Placental epithelial cell (primary cell): Measurements from ENCODE around the gene ZNF653. TPM values are rescaled to one million over a fixed set of nuclear protein-coding genes. Genes with fewer than 3 reads are reported as not detected.

Source experiments
- small RNA-seq: library from RNA; depleted of rRNA; stranded (forward); fragments of <200 nt; gene quantifications from one replicate; pipeline ENCODE3, GENCODE V24; 2012
- total RNA-seq: library from RNA; depleted of rRNA; stranded (reverse); fragments of >200 nt; gene quantifications from 2 replicates; pipeline ENCODE4 v1.2.3, GENCODE V29; 2012

The ZNF653 gene, protein sequence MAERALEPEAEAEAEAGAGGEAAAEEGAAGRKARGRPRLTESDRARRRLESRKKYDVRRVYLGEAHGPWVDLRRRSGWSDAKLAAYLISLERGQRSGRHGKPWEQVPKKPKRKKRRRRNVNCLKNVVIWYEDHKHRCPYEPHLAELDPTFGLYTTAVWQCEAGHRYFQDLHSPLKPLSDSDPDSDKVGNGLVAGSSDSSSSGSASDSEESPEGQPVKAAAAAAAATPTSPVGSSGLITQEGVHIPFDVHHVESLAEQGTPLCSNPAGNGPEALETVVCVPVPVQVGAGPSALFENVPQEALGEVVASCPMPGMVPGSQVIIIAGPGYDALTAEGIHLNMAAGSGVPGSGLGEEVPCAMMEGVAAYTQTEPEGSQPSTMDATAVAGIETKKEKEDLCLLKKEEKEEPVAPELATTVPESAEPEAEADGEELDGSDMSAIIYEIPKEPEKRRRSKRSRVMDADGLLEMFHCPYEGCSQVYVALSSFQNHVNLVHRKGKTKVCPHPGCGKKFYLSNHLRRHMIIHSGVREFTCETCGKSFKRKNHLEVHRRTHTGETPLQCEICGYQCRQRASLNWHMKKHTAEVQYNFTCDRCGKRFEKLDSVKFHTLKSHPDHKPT
- total RNA-seq = 6.7 and 8.0 TPM in 2 replicates

DNA sequence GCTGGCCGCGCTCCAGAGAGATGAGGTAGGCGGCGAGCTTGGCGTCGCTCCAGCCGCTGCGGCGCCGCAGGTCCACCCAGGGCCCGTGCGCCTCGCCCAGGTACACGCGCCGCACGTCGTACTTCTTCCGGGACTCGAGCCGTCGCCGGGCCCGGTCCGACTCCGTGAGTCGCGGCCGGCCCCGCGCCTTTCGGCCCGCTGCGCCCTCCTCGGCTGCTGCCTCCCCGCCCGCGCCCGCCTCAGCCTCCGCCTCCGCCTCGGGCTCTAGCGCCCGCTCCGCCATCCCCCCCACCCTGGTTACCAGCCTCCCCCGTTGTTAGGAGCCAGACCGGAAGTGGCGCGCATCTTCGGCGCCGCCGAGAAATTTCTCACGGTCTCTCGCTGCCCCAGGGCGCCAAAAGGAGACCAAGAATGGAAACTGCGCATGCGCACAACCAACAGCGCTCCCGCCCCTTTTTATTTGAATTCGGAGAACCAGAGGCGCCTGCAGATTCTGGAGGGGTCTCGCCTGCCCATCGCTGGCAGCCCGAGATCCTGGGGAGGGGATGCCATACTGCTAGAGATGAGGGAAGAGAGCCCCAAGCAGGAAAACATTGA is at the start of gene ZNF653:
TSS of gene ZNF653 (minus strand) at position 336 of the 597 bp plus-strand sequence. CDS start at position 283, 53 bp downstream.

GRCh38 chr19:11538232-11539036 is 32.8 kb upstream of the ZNF653 start, which contains the start of gene CNN1:
CNN1 (plus strand) TSS chr19:11538851; CDS start chr19:11538928, 77 bp downstream.

DNA sequence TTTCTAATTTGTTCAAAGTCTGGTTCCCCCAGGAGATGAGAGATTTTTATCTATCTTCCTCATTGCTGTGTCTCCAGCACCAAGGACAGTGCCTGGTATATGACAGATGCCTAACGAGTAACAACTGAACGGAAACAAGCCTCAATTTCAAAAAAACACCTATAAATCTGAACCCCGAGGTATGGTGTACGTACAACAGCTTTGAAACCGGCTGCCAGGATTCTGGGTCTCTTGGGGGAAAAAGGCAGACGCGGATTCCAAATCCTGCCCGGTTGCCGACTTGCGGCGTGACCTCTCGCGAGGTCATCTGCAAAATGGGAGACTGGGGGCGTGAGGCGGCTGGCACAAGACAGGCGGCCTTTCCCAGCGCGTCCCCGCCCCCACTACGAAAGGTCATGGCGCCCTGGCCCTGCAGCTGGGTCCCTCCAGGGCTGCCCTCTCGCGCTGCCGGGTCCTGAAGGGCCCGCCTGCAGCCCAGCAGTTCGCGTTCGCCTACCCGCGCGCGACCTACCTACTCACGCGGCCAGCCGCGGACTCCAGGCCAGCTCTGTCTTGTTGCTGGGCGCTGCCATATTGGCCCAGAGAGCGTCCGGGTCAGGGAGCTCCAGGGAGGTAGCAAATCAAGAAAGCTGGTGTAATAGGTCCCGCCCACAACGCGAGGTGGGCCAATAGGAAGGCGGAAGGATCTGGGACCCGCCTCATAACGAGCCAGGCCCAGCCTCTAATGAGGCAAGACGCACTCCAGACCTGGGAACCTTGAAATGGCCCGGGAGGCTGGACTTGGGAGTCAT is 23.1 kb upstream of the ZNF653 start, which contains the start of gene ECSIT:
TSS of gene ECSIT (minus strand) at position 584 of the 791 bp plus-strand sequence. CDS start 9,964 bp downstream, outside the sequence.

GRCh38 chr19:11480715-11481533 is 24.7 kb downstream of the ZNF653 start, which contains the start of gene ELAVL3:
ELAVL3 (minus strand) TSS chr19:11481046; CDS start chr19:11480608, 438 bp downstream.

GRCh38 chr19:11435057-11435832 is 70.4 kb downstream of the ZNF653 start, which contains the start of the genes ODAD3 and PRKCSH:
ODAD3 (minus strand) TSS chr19:11435121; CDS start chr19:11435016, 105 bp downstream.
PRKCSH (plus strand) TSS chr19:11435635; CDS start chr19:11436118, 483 bp downstream.

Small RNAs within 50 kb of the gene (small RNA-seq; reads per million reads assigned to genes)
- gene MIR7974 (not detected), gene RN7SL833P (not detected)

Other genes with a start within 250 kb of the ZNF653 start
- 29.5 and 34.2 TPM in 2 replicates for gene DOCK6, start 243.3 kb downstream of the ZNF653 start, total RNA-seq
- not detected in 2 replicates for gene TSPAN16, start 209.7 kb downstream of the ZNF653 start, total RNA-seq
- gene RAB3D, start 166.2 kb downstream of the ZNF653 start, total RNA-seq = 29.8 and 39.9 TPM in 2 replicates
- gene TMEM205, start 159.6 kb downstream of the ZNF653 start, total RNA-seq = 82.8 and 118 TPM in 2 replicates
- gene CCDC159, start 159.3 kb downstream of the ZNF653 start, total RNA-seq = 14.9 and 15.3 TPM in 2 replicates
- 14.1 and 15.9 TPM in 2 replicates for gene PLPPR2, start 150.4 kb downstream of the ZNF653 start, total RNA-seq
- gene SWSAP1, start 131.2 kb downstream of the ZNF653 start, total RNA-seq = 1.8 and 2.7 TPM in 2 replicates
- 1.6 and 2.4 TPM in 2 replicates for gene EPOR, start 121.5 kb downstream of the ZNF653 start, total RNA-seq
- gene RGL3, start 86.5 kb downstream of the ZNF653 start, total RNA-seq = 2.4 TPM in 1 of 2 replicates, not detected in the other
- gene ODAD3, start 70.7 kb downstream of the ZNF653 start, total RNA-seq = under 0.01 TPM in 1 of 2 replicates, not detected in the other
- gene PRKCSH, start 70.2 kb downstream of the ZNF653 start, total RNA-seq = 124 and 132 TPM in 2 replicates
- not detected in 2 replicates for gene ELAVL3, start 24.8 kb downstream of the ZNF653 start, total RNA-seq
- gene ECSIT, start 23.3 kb upstream of the ZNF653 start, total RNA-seq = 52.6 and 78.1 TPM in 2 replicates
- gene CNN1, start 33.0 kb upstream of the ZNF653 start, total RNA-seq = 4.7 and 10.7 TPM in 2 replicates
- gene ELOF1, start 53.4 kb upstream of the ZNF653 start, total RNA-seq = 14.9 and 36.8 TPM in 2 replicates
- gene ACP5, start 71.8 kb upstream of the ZNF653 start, total RNA-seq = 0.79 and 2.1 TPM in 2 replicates
- gene ZNF627, start 91.6 kb upstream of the ZNF653 start, total RNA-seq = 20.5 and 23.9 TPM in 2 replicates
- gene ZNF823, start 233.1 kb upstream of the ZNF653 start, total RNA-seq = 18.7 and 29.4 TPM in 2 replicates